ENCODE results near the gene SYNRG.
A peak's percentile ranks its signal among the peaks of the same experiment; 100 is the strongest.

The SYNRG gene

GRCh38 chr17:37605813-37606505, 3.3 kb downstream of the SYNRG start:
- Mint-ChIP-seq H3K36me3 (ENCODE audit: low read depth) (peaks cover 54% of the 10 kb centered on the region), H3K9me3 (peaks cover 29% of the 10 kb centered on the region), H3K27me3 (ENCODE audit: low read depth, poor library complexity) (no peaks in the 10 kb centered on the region), H3K4me3 (peak overlapping the region; percentile 15), H3K27ac (peak overlapping the region; percentile 3), H3K4me1 (peaks cover 24% of the 10 kb centered on the region)
- no peak for DNase-seq
- TF ChIP-seq, protein P1, sequence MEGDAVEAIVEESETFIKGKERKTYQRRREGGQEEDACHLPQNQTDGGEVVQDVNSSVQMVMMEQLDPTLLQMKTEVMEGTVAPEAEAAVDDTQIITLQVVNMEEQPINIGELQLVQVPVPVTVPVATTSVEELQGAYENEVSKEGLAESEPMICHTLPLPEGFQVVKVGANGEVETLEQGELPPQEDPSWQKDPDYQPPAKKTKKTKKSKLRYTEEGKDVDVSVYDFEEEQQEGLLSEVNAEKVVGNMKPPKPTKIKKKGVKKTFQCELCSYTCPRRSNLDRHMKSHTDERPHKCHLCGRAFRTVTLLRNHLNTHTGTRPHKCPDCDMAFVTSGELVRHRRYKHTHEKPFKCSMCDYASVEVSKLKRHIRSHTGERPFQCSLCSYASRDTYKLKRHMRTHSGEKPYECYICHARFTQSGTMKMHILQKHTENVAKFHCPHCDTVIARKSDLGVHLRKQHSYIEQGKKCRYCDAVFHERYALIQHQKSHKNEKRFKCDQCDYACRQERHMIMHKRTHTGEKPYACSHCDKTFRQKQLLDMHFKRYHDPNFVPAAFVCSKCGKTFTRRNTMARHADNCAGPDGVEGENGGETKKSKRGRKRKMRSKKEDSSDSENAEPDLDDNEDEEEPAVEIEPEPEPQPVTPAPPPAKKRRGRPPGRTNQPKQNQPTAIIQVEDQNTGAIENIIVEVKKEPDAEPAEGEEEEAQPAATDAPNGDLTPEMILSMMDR (IDR thresholded peaks at IDR 0.05), result no peak

DNA sequence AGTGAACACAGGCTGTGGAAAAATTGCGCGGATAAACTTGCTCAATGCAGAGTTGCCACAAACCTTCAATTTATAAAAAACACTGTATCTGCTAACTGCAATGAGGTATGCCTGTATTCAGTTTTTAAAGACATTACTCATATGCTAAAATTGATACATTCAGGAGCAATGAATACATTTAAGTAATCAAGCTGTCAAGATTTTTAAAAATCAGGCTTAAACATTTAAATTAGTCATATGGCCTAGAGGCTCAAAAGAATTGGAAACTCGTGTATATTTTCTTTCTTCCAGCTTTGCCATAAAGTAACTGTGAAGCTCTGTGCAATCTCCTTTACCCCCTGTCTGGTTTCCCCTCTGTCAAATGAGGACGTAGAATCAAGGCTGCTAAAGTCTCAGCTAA, 4.1 kb downstream of the SYNRG start:
- TF ChIP-seq, protein P1 (IDR thresholded peaks at IDR 0.05), result no peak
- no peak for DNase-seq
- Mint-ChIP-seq H3K27ac (no peak overlapping the region), H3K36me3 (ENCODE audit: low read depth) (peaks cover 59% of the 10 kb centered on the region), H3K4me1 (peaks cover 24% of the 10 kb centered on the region), H3K4me3 (no peak overlapping the region), H3K27me3 (ENCODE audit: low read depth, poor library complexity) (no peaks in the 10 kb centered on the region), H3K9me3 (peaks cover 29% of the 10 kb centered on the region)

DNA sequence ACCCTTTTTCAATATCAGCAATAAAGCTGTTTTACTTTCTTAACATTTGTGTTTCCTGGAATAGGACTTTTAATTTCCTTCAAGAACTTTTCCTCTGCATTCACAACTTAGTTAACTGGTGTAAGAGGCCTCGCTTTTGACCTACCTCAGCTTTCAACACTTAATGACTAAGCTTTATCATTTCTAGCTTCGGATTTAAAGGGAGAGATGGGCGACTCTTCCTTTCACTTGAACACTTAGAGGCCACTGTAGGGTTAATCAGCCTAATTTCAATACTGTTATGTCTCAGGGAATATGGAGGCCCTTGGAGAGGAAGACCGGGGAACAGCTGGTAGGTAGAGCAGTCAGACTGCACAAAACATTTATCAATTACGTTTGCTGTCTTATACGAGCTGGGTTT, 4.7 kb downstream of the SYNRG start:
- Mint-ChIP-seq H3K4me1 (peaks cover 20% of the 10 kb centered on the region), H3K27me3 (ENCODE audit: low read depth, poor library complexity) (no peaks in the 10 kb centered on the region), H3K4me3 (no peak overlapping the region), H3K9me3 (peaks cover 29% of the 10 kb centered on the region), H3K27ac (no peak overlapping the region), H3K36me3 (ENCODE audit: low read depth) (peaks cover 64% of the 10 kb centered on the region)
- TF ChIP-seq, protein P1 (IDR thresholded peaks at IDR 0.05), result no peak
- DNase-seq, result no peak

GRCh38 chr17:37598145-37598544, 11.1 kb downstream of the SYNRG start:
- peaks cover 71% of the 10 kb centered on the region for H3K36me3 Mint-ChIP-seq (ENCODE audit: low read depth)
- peaks cover 10% of the 10 kb centered on the region for H3K9me3 Mint-ChIP-seq
- no peaks in the 10 kb centered on the region for H3K4me1 Mint-ChIP-seq
- TF ChIP-seq, protein P1 (IDR thresholded peaks at IDR 0.05), result no peak
- peak overlapping the region; percentile 53 for H3K27ac Mint-ChIP-seq
- H3K4me3 Mint-ChIP-seq, result no peak overlapping the region
- DNase-seq, result no peak
- no peaks in the 10 kb centered on the region for H3K27me3 Mint-ChIP-seq (ENCODE audit: low read depth, poor library complexity)

DNA sequence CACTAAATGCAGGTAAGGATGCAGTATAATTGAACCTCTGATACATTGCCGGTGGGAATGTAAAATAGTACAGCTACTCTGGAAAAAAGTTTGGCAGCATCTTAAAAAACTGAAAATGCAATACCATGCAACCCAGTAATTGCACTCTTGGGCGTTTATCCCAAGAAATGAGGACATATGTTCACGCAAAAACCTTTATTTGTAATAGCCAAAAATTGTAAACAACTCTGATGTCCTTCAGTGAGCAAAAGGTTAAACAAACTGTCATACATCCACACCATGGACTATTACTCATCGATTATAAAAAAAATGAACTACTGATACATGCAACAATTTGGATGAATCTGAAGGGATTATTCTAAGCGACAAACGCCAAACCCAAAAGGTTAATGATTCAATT, 16.9 kb downstream of the SYNRG start:
- TF ChIP-seq, protein P1 (IDR thresholded peaks at IDR 0.05), result no peak
- H3K9me3 Mint-ChIP-seq, result no peaks in the 10 kb centered on the region

GRCh38 chr17:37585066-37585465, 24.2 kb downstream of the SYNRG start:
- no peak overlapping the region for H3K4me3 Mint-ChIP-seq
- TF ChIP-seq, protein P1 (IDR thresholded peaks at IDR 0.05), result no peak
- peaks cover 55% of the 10 kb centered on the region for H3K36me3 Mint-ChIP-seq (ENCODE audit: low read depth)
- no peaks in the 10 kb centered on the region for H3K4me1 Mint-ChIP-seq
- H3K27me3 Mint-ChIP-seq (ENCODE audit: low read depth, poor library complexity), result peaks cover 3% of the 10 kb centered on the region
- H3K27ac Mint-ChIP-seq, result no peak overlapping the region
- DNase-seq, result no peak
- H3K9me3 Mint-ChIP-seq, result no peaks in the 10 kb centered on the region

More for the DNA sequence above, 16.9 kb downstream of the SYNRG start:
- Mint-ChIP-seq H3K4me1 (no peaks in the 10 kb centered on the region), H3K27ac (no peak overlapping the region), H3K36me3 (ENCODE audit: low read depth) (peaks cover 75% of the 10 kb centered on the region), H3K4me3 (no peak overlapping the region), H3K27me3 (ENCODE audit: low read depth, poor library complexity) (no peaks in the 10 kb centered on the region)
- no peak for DNase-seq

All from nephron progenitor cell (in vitro differentiated cells).